ENCODE data around the gene TANGO2.

TANGO2 gene

DNA sequence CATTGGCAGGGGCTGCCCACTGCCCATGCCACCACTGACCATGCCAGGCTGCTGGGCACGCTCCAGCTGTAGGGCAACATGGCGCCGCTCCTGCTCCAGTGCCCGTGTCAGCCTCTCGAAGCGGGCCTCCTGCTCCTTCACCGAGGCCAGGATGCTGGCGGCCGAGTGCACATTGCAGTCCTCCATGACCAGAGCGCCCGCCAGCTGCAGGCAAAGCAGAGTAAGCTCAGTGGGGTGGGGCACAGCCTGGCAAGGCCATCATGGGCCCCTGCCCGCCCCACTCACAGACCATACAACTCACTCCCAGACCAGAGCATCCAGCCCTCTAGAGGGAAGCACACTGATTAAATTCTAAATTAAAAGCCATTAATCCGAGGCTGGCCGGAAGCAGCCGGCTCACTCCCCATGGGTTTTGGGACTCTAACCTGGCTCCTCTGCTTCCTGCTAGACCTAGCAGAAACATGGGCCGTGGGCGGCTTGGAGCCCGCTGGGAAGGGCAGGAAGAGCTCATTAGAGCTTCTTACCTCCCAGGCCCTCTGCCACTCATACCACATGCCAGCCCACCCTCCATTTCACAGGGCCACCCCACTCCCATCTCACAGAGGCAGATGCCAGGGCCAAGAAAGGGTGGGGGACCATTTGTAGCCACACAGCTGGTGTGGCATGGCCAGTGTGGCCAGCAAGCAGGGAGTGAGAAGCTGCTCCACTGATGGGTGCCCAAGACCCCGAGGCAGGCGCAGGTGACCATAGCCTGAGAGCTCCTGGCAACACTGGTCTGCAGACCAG is 30.1 kb upstream of the TANGO2 start:
- Histone ChIP-seq H3K27me3 (ENCODE audit: control insufficient read depth, insufficient read depth, low read length, poor library complexity, severe bottlenecking) (no peaks in the 10 kb centered on the region), H3K4me1 (ENCODE audit: control insufficient read depth, insufficient read depth, low read length) (peaks cover 10% of the 10 kb centered on the region), H3K4me3 (ENCODE audit: insufficient read depth, low read depth, low read length) (no peak overlapping the region), H3K9me3 (ENCODE audit: control insufficient read depth, low read length) (no peaks in the 10 kb centered on the region), H3K27ac (ENCODE audit: insufficient read depth, low read depth, low read length, poor library complexity, severe bottlenecking) (no peak overlapping the region), H3K36me3 (ENCODE audit: control insufficient read depth, insufficient read depth, low read length) (no peaks in the 10 kb centered on the region)
- WGBS, 2 experiments: 93 to 94% methylated on average over 20 of the region's 20 CpGs

DNA sequence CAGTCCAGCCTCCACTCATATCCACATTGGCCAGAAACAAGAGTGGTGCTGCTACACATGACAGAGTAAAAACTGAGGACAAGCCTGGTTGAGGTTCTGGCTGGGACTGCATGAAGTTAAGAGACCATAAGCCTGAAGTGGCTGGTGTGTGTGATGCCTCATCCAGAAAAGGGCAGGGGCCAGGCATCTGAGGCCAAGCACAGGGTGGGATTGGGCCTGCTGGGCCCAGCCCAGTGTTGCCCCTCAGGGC is 29.6 kb upstream of the TANGO2 start:
- Histone ChIP-seq H3K9me3 (ENCODE audit: control insufficient read depth, low read length) (no peaks in the 10 kb centered on the region), H3K4me1 (ENCODE audit: control insufficient read depth, insufficient read depth, low read length) (peaks cover 6% of the 10 kb centered on the region), H3K27me3 (ENCODE audit: control insufficient read depth, insufficient read depth, low read length, poor library complexity, severe bottlenecking) (no peaks in the 10 kb centered on the region), H3K4me3 (ENCODE audit: insufficient read depth, low read depth, low read length) (no peak overlapping the region), H3K27ac (ENCODE audit: insufficient read depth, low read depth, low read length, poor library complexity, severe bottlenecking) (no peak overlapping the region), H3K36me3 (ENCODE audit: control insufficient read depth, insufficient read depth, low read length) (no peaks in the 10 kb centered on the region)

DNA sequence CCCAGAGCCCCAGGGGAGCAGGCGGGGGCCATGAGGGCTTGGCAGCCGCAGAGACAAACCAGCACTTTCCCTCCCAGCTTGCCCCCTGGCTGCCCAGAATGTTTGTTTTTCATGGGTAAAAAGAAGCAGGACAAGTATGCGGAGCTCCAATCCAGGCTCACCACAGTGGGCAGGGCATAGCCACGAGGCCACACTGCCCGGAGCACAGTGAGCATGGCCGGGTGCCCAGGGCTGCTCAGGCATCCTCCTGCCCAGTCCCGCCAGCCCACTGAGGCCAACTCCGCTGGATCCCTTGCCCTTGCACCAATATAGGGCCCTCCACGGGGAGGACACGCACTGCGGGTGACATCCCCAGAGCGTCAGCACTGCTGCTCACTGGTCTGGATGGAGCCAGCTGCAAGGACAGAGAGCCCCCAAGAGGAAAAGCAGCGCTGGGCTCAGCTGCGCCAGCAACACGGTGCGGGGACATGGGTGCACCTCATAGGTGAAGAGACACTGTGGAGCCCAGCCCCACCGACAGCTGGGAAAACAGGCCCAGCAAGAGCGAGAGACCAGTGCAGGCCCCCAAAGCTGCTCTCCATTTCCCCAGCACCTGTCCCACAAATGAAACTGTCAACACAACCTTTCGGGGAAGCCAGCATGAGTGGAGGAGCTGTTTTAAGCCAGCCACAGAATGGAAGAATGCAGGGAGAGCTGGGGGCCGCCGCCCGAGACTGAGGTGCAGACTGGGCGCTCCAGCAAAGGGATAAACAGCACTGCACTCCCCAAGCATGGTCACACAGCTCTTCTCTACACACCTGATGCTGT is 29.1 kb upstream of the TANGO2 start:
- peaks cover 8% of the 10 kb centered on the region for H3K4me1 ChIP-seq (ENCODE audit: control insufficient read depth, insufficient read depth, low read length)
- H3K27me3 ChIP-seq (ENCODE audit: control insufficient read depth, insufficient read depth, low read length, poor library complexity, severe bottlenecking): no peaks in the 10 kb centered on the region
- H3K36me3 ChIP-seq (ENCODE audit: control insufficient read depth, insufficient read depth, low read length): no peaks in the 10 kb centered on the region
- 92% methylated on average over 23 of the region's 23 CpGs for WGBS, 2 experiments
- H3K27ac ChIP-seq (ENCODE audit: insufficient read depth, low read depth, low read length, poor library complexity, severe bottlenecking): no peak overlapping the region
- H3K9me3 ChIP-seq (ENCODE audit: control insufficient read depth, low read length): no peaks in the 10 kb centered on the region
- no peak overlapping the region for H3K4me3 ChIP-seq (ENCODE audit: insufficient read depth, low read depth, low read length)

DNA sequence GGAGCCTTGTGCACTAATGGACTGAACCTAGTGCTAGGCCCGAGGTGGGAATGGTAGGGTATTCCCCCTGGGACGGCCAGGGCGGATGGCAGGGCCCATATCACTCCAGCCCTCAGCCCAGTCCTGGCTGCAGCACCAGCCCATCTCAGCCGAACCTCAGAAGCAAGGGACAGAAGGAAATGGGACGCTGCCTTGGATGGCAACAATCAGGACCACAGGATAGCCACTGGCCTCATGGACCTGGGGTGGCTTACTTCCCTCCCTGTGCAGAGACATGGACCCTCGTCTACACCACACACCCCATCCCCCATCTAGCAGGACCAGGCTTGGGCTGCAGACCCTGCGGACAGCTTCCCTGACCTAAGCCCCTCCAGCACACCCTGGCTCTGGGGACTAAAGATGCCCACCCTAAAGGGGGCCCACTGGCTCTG is 28.4 kb upstream of the TANGO2 start:
- no peak overlapping the region for H3K27ac ChIP-seq (ENCODE audit: insufficient read depth, low read depth, low read length, poor library complexity, severe bottlenecking)
- 93 to 94% methylated on average over 7 of the region's 7 CpGs for WGBS, 2 experiments
- no peak overlapping the region for H3K4me3 ChIP-seq (ENCODE audit: insufficient read depth, low read depth, low read length)
- H3K36me3 ChIP-seq (ENCODE audit: control insufficient read depth, insufficient read depth, low read length): no peaks in the 10 kb centered on the region
- peaks cover 14% of the 10 kb centered on the region for H3K4me1 ChIP-seq (ENCODE audit: control insufficient read depth, insufficient read depth, low read length)
- H3K27me3 ChIP-seq (ENCODE audit: control insufficient read depth, insufficient read depth, low read length, poor library complexity, severe bottlenecking): no peaks in the 10 kb centered on the region
- H3K9me3 ChIP-seq (ENCODE audit: control insufficient read depth, low read length): no peaks in the 10 kb centered on the region

DNA sequence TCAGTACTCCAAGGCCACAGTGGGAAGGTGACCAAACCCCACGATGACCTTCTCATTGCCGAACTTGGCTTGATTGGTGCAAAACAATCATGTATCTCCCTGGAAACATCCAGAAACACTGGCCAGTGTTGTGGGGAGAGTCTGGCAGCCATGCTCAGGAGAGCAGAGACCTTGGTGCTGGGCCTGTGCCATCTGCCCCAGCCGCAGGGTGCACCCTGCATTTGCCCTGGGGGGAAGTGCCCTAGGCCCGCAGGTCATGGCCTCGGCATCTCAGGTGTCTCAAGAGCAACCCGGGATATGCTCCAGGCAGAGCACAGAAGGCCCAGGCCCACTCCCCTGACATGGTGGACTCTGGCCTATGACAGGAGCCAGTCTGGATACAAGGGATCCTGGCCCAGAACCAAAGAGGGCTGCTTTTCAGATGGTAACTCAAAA is 28.0 kb upstream of the TANGO2 start:
- H3K36me3 ChIP-seq (ENCODE audit: control insufficient read depth, insufficient read depth, low read length): no peaks in the 10 kb centered on the region
- no peaks in the 10 kb centered on the region for H3K9me3 ChIP-seq (ENCODE audit: control insufficient read depth, low read length)
- WGBS, 2 experiments: 96 to 97% methylated on average over 6 of the region's 6 CpGs
- H3K4me1 ChIP-seq (ENCODE audit: control insufficient read depth, insufficient read depth, low read length): peaks cover 16% of the 10 kb centered on the region
- H3K4me3 ChIP-seq (ENCODE audit: insufficient read depth, low read depth, low read length): no peak overlapping the region
- no peaks in the 10 kb centered on the region for H3K27me3 ChIP-seq (ENCODE audit: control insufficient read depth, insufficient read depth, low read length, poor library complexity, severe bottlenecking)
- H3K27ac ChIP-seq (ENCODE audit: insufficient read depth, low read depth, low read length, poor library complexity, severe bottlenecking): no peak overlapping the region

DNA sequence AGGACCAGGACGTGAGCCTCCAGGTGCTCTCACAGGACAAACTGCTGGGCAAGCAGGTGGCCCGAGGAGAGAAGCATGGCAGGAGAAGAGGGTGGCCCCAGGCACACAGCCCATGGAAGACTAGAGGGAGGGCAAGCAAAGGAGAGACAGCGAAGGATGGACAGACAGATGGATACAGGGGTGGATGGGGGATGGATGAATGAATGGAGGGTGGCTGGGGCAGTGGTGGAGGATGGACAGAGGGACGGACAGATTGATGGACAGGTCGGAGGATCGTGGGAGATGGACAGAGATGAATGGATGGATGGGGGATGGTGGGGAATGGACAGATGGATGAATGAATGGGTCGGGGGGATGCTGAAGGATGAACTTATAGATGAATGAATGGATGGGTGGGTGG is 27.0 kb upstream of the TANGO2 start:
- no peaks in the 10 kb centered on the region for H3K27me3 ChIP-seq (ENCODE audit: control insufficient read depth, insufficient read depth, low read length, poor library complexity, severe bottlenecking)
- peaks cover 22% of the 10 kb centered on the region for H3K4me1 ChIP-seq (ENCODE audit: control insufficient read depth, insufficient read depth, low read length)
- WGBS, 2 experiments: 95 to 96% methylated on average over 7 of the region's 7 CpGs
- no peaks in the 10 kb centered on the region for H3K36me3 ChIP-seq (ENCODE audit: control insufficient read depth, insufficient read depth, low read length)
- no peak overlapping the region for H3K27ac ChIP-seq (ENCODE audit: insufficient read depth, low read depth, low read length, poor library complexity, severe bottlenecking)
- no peak overlapping the region for H3K4me3 ChIP-seq (ENCODE audit: insufficient read depth, low read depth, low read length)
- H3K9me3 ChIP-seq (ENCODE audit: control insufficient read depth, low read length): no peaks in the 10 kb centered on the region

DNA sequence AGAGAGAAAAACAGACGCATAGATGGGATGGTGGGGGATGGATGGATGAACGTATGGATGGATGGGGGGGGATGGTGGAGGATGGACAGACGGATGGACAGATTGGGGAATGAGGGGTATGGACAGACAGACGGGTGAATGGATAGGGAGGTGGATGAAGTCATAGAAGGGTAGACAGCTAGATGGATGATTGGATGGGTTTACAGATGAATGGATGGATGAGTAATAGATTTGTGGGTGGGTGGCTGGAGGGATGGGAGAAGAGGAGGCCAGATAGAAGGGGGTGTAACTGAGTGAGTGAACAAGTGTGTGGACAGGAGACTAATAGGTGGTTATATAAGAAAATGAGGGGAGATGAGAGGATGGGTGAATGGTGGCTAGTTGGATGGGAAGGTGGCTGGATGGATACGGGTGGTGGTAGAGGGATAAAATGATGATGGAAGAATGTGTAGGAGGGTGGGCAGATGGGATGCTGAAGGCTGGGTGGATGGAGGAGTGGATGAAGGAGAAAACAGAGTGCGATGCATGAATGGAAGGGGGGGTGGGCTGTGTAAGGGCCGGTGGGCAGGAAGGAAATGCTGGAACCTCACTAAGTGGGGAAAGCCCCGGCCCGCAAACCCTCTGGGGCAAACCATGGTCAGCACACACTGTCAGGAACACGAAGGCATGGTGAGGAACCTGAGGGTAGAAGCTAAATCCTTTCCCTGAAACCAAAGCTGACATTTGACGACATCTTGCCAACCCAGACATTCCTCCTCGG is 25.9 kb upstream of the TANGO2 start:
- H3K4me3 ChIP-seq (ENCODE audit: insufficient read depth, low read depth, low read length): no peak overlapping the region
- H3K27ac ChIP-seq (ENCODE audit: insufficient read depth, low read depth, low read length, poor library complexity, severe bottlenecking): no peak overlapping the region
- peaks cover 33% of the 10 kb centered on the region for H3K4me1 ChIP-seq (ENCODE audit: control insufficient read depth, insufficient read depth, low read length)
- H3K36me3 ChIP-seq (ENCODE audit: control insufficient read depth, insufficient read depth, low read length): no peaks in the 10 kb centered on the region
- no peaks in the 10 kb centered on the region for H3K27me3 ChIP-seq (ENCODE audit: control insufficient read depth, insufficient read depth, low read length, poor library complexity, severe bottlenecking)
- 94 to 95% methylated on average over 12 of the region's 12 CpGs for WGBS, 2 experiments
- H3K9me3 ChIP-seq (ENCODE audit: control insufficient read depth, low read length): no peaks in the 10 kb centered on the region

DNA sequence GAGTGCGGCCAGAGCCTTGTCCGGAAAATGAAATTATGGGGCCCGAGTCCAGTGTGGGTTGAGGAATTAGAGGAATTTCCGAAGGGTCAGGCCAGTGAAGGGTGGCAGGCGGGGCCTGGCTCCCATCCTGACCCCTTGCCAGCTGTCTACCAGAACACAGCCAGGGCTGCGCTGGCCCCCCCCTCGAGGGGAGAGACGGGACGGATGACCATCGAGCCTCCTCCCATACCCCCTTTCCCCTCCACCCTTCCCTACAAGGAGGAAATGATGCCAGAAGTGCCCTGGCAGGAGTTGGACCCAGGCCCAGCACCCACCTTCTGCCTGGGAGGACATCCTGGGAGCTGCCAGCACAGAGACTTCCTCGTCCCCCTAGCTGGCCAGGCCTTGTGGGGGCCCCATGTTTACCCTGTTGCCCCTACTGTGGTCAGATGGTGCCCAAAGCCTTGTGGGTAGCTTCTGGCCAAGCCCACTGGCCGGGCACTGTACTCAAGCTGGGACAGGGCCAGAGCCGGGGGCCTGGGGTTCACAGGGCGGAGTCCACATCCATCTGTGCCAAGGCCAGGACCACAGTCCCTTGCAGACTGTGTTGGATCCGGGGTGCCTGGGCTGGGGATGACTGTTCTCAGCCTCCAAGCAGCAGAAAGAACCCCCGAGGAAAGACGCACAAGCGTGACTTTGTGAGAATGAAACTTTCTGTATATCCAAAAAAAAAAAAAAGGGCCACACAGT is 25.1 kb upstream of the TANGO2 start:
- Histone ChIP-seq H3K36me3 (ENCODE audit: control insufficient read depth, insufficient read depth, low read length) (no peaks in the 10 kb centered on the region), H3K27me3 (ENCODE audit: control insufficient read depth, insufficient read depth, low read length, poor library complexity, severe bottlenecking) (no peaks in the 10 kb centered on the region), H3K4me1 (ENCODE audit: control insufficient read depth, insufficient read depth, low read length) (peaks cover 40% of the 10 kb centered on the region), H3K27ac (ENCODE audit: insufficient read depth, low read depth, low read length, poor library complexity, severe bottlenecking) (no peak overlapping the region), H3K9me3 (ENCODE audit: control insufficient read depth, low read length) (no peaks in the 10 kb centered on the region), H3K4me3 (ENCODE audit: insufficient read depth, low read depth, low read length) (no peak overlapping the region)
- 91 to 92% methylated on average over 18 of the region's 18 CpGs for WGBS, 2 experiments

DNA sequence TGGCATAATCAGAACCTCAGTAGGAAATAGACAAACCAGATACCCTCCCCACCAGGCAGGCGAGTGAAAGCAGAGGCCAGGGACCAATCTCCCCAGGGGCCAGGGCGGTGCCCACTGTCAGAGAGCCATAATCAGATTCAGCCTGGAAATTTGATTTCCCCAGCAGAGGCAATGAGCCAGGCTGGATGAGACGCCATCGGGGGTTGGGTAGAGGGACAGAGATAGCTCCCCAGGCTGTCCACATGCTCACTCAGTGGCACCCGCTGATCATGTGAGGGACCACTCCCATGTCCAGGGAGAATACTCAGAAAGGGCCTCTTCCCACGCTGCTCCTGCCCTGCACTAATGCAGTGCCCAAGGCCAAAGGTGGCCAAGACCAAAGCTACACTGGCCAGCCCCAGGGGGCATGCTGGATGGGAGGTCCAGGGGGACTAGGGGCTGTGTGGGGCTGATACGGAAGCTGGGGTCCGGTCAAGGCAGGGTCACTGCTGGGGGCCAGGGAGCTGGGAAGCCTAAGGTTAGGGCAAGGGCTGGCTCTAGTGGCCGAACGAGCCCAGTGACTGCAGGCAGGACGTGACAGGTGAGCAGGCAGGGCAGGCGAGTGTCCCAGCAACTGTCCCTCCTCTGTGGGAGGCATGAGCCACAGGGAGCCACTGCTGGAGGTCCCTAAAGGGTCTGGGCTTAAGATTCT is 24.1 kb upstream of the TANGO2 start:
- Histone ChIP-seq H3K27ac (ENCODE audit: insufficient read depth, low read depth, low read length, poor library complexity, severe bottlenecking) (no peak overlapping the region), H3K9me3 (ENCODE audit: control insufficient read depth, low read length) (no peaks in the 10 kb centered on the region), H3K36me3 (ENCODE audit: control insufficient read depth, insufficient read depth, low read length) (no peaks in the 10 kb centered on the region), H3K4me1 (ENCODE audit: control insufficient read depth, insufficient read depth, low read length) (peaks cover 43% of the 10 kb centered on the region), H3K4me3 (ENCODE audit: insufficient read depth, low read depth, low read length) (no peak overlapping the region), H3K27me3 (ENCODE audit: control insufficient read depth, insufficient read depth, low read length, poor library complexity, severe bottlenecking) (no peaks in the 10 kb centered on the region)
- WGBS, 2 experiments: 92 to 93% methylated on average over 12 of the region's 12 CpGs
